ENCODE measurements around the gene EML4.
"Not testable (repeated sequence)": the region's sequence is repeated elsewhere in the genome, so short reads cannot be mapped to it uniquely, and the experiment has no call there.

EML4 gene

GRCh38 chr2:42270757-42271156 is 101.6 kb downstream of the EML4 start:
- no peak for DNase-seq

GRCh38 chr2:42271246-42271645 is 102.1 kb downstream of the EML4 start:
- not testable (repeated sequence) for DNase-seq

GRCh38 chr2:42274863-42275262 is 105.7 kb downstream of the EML4 start:
- no peak for DNase-seq

- no peak for DNase-seq
Observed at GRCh38 chr2:42281416-42282081, 112.4 kb downstream of the EML4 start.

- no peak for DNase-seq
Observed at GRCh38 chr2:42284019-42284418, 114.9 kb downstream of the EML4 start.

- DNase-seq: no peak
Observed at GRCh38 chr2:42286268-42286946, 117.3 kb downstream of the EML4 start.

- no peak for DNase-seq
Observed at GRCh38 chr2:42288811-42289210, 119.7 kb downstream of the EML4 start.

GRCh38 chr2:42289222-42289621 is 120.1 kb downstream of the EML4 start:
- DNase-seq: no peak

GRCh38 chr2:42290005-42290404 is 120.9 kb downstream of the EML4 start:
- no peak for DNase-seq

GRCh38 chr2:42293019-42293418 is 123.9 kb downstream of the EML4 start:
- no peak for DNase-seq

GRCh38 chr2:42296226-42296625 is 127.1 kb downstream of the EML4 start:
- no peak for DNase-seq

- no peak for DNase-seq
Observed at GRCh38 chr2:42297322-42297936, 128.3 kb downstream of the EML4 start.

- DNase-seq: no peak
Observed at GRCh38 chr2:42298132-42298531, 129.0 kb downstream of the EML4 start.

- no peak for DNase-seq
Observed at GRCh38 chr2:42298996-42299754, 130.0 kb downstream of the EML4 start.

GRCh38 chr2:42300527-42300926 is 131.4 kb downstream of the EML4 start:
- DNase-seq: no peak

- no peak for DNase-seq
Observed at GRCh38 chr2:42303252-42303651, 134.1 kb downstream of the EML4 start.

- no peak for DNase-seq
Observed at GRCh38 chr2:42304059-42304713, 135.0 kb downstream of the EML4 start.

- no peak for DNase-seq
Observed at GRCh38 chr2:42307180-42307579, 138.0 kb downstream of the EML4 start.

- DNase-seq: no peak
Observed at GRCh38 chr2:42309366-42309765, 140.2 kb downstream of the EML4 start.

GRCh38 chr2:42310007-42310515 is 140.9 kb downstream of the EML4 start:
- no peak for DNase-seq

GRCh38 chr2:42312106-42312505 is 143.0 kb downstream of the EML4 start:
- DNase-seq: no peak

- DNase-seq: no peak
Observed at GRCh38 chr2:42314892-42315468, 145.8 kb downstream of the EML4 start.
